GM21825 (cell line): ENCODE data around the gene PDK4.
"Not testable (repeated sequence)": the region's sequence is repeated elsewhere in the genome, so short reads cannot be mapped to it uniquely, and the experiment has no call there.

Experiments used
- ATAC-seq: cut with Tn5 transposase; IDR thresholded peaks from one replicate; pipeline ENCODE4 v1.9.1; 2021; ENCODE audit warnings: mild to moderate bottlenecking, moderate library complexity; ENCODE audit not compliant: unreplicated experiment

The PDK4 gene

GRCh38 chr7:95578299-95578855, 17.9 kb downstream of the PDK4 start:
- ATAC-seq: no peak

- no peak for ATAC-seq
These were observed 19.2 kb downstream of the PDK4 start for GRCh38 chr7:95577137-95577536.

- ATAC-seq: no peak
These were observed 26.6 kb downstream of the PDK4 start for GRCh38 chr7:95569720-95570119.

- no peak for ATAC-seq
These were observed 35.6 kb downstream of the PDK4 start for GRCh38 chr7:95560674-95561073.

- ATAC-seq: no peak
These were observed 37.5 kb downstream of the PDK4 start for GRCh38 chr7:95558864-95559263.

GRCh38 chr7:95556777-95557176, 39.5 kb downstream of the PDK4 start:
- ATAC-seq: no peak

- no peak for ATAC-seq
These were observed 42.4 kb downstream of the PDK4 start for GRCh38 chr7:95553939-95554338.

GRCh38 chr7:95552010-95552926, 44.0 kb downstream of the PDK4 start:
- not testable (repeated sequence) for ATAC-seq

- no peak for ATAC-seq
These were observed 45.8 kb downstream of the PDK4 start for GRCh38 chr7:95550546-95550945.

- ATAC-seq: no peak
These were observed 46.3 kb downstream of the PDK4 start for GRCh38 chr7:95549818-95550529.

- ATAC-seq: no peak
These were observed 48.7 kb downstream of the PDK4 start for GRCh38 chr7:95547361-95548348.

- ATAC-seq: no peak
These were observed 49.7 kb downstream of the PDK4 start for GRCh38 chr7:95546647-95547046.

GRCh38 chr7:95545673-95546072, 50.6 kb downstream of the PDK4 start:
- no peak for ATAC-seq

GRCh38 chr7:95545007-95545615, 51.2 kb downstream of the PDK4 start:
- ATAC-seq: no peak

GRCh38 chr7:95544171-95544570, 52.1 kb downstream of the PDK4 start:
- no peak for ATAC-seq

GRCh38 chr7:95543312-95543711, 53.0 kb downstream of the PDK4 start:
- ATAC-seq: no peak

GRCh38 chr7:95540366-95540765, 56.0 kb downstream of the PDK4 start:
- ATAC-seq: no peak

- no peak for ATAC-seq
These were observed 56.9 kb downstream of the PDK4 start for GRCh38 chr7:95539426-95539825.

GRCh38 chr7:95537468-95537867, 58.8 kb downstream of the PDK4 start:
- no peak for ATAC-seq

- no peak for ATAC-seq
These were observed 59.5 kb downstream of the PDK4 start for GRCh38 chr7:95536656-95537311.
